Endothelial cell of umbilical vein (primary cell): ENCODE data around the gene SHOC2. TPM values are rescaled to one million over a fixed set of nuclear protein-coding genes. Genes with fewer than 3 reads are reported as not detected.

Source experiments
- BruUV-seq: library from RNA; stranded (reverse); fragments of 400-500 nt; replicated peaks from 2 replicates; lab custom pipeline; 2021; lab: Mats Ljungman, UMichigan
- CTCF ChIA-PET: fragments of 300-600, 350-600 bp; sonication (Branson Sonifier 250); formaldehyde crosslinking; loops from one replicate; lab custom pipeline; 2021; ENCODE audit warnings: antibody characterized with exemption, inconsistent platforms; lab: Charles Lee
- POLR2A ChIA-PET: fragments of 300-600, 350-600 bp; sonication (Branson Sonifier 250); formaldehyde crosslinking; loops from one replicate; lab custom pipeline; 2021; ENCODE audit warnings: antibody characterized with exemption, inconsistent platforms; lab: Charles Lee
- DNase-seq: peaks from one replicate; pipeline ENCODE4 v3.0.0-alpha.2; 2011; ENCODE audit warnings: low read depth, low spot score
- FAIRE-seq: peaks from 2 replicates; lab custom pipeline; 2011; peaks lifted over from hg19 to GRCh38; lab: Jason Lieb, UNC
- H2AFZ ChIP-seq: 2 replicates; pipeline ENCODE4 v1.6.0; 2012; ENCODE audit warnings: low read depth, low read length, control low read depth, inconsistent platforms
- H3K27ac ChIP-seq: 2 replicates; pipeline ENCODE4 v1.5.1; 2011; ENCODE audit warnings: low read depth, mild to moderate bottlenecking, control low read depth, low read length, moderate library complexity; ENCODE audit not compliant: insufficient read depth
- H3K27me3 ChIP-seq, 2 experiments: 2 replicates each; pipeline versions ENCODE4 v1.6.0 to v1.6.1; 2011; ENCODE audit warnings: low read length in 2 of 2, mixed read lengths in 1 of 2; ENCODE audit not compliant: control insufficient read depth in 2 of 2, insufficient read depth in 2 of 2
- H3K36me3 ChIP-seq, 2 experiments: 2 replicates in 1 of 2; 3 replicates in 1 of 2; pipeline ENCODE4 v1.5.1; 2011; ENCODE audit warnings: low read length in 2 of 2, mild to moderate bottlenecking in 1 of 2, moderate library complexity in 1 of 2; ENCODE audit not compliant: control insufficient read depth in 2 of 2, insufficient read depth in 2 of 2; ENCODE audit errors: extremely low read depth in 1 of 2
- H3K4me1 ChIP-seq: 3 replicates; pipeline ENCODE4 v1.5.1; 2011; ENCODE audit warnings: mild to moderate bottlenecking, low read length; ENCODE audit not compliant: control insufficient read depth, insufficient read depth; ENCODE audit errors: extremely low read depth
- H3K4me2 ChIP-seq: 2 replicates; pipeline ENCODE4 v1.6.1; 2011; ENCODE audit warnings: low read length, control low read depth, mixed read lengths; ENCODE audit not compliant: insufficient read depth
- H3K4me3 ChIP-seq, 3 experiments: fragments of 200-600 bp in 1 of 3; sonication (generic), shearing (Covaris generic) in 1 of 3; replicated peaks in 1 of 3; 2 replicates each; pipeline ENCODE4 v1.5.1; 2011 to 2016; ENCODE audit warnings: control low read depth in 3 of 3, low read length in 3 of 3, mild to moderate bottlenecking in 2 of 3, inconsistent platforms in 1 of 3, low read depth in 1 of 3, moderate library complexity in 1 of 3; ENCODE audit not compliant: insufficient read depth in 1 of 3
- H3K79me2 ChIP-seq: 2 replicates; pipeline ENCODE4 v1.6.0; 2012; ENCODE audit warnings: low read length, inconsistent platforms; ENCODE audit not compliant: control insufficient read depth, insufficient read depth
- H3K9ac ChIP-seq: replicated peaks from 2 replicates; pipeline ENCODE3; 2011; ENCODE audit warnings: low read length, control low read depth; ENCODE audit not compliant: insufficient read depth; ENCODE audit errors: extremely low read depth
- H3K9me1 ChIP-seq: replicated peaks from 3 replicates; pipeline ENCODE4 v1.6.0; 2011; ENCODE audit warnings: mild to moderate bottlenecking, low read length; ENCODE audit not compliant: control insufficient read depth, insufficient read depth; ENCODE audit errors: extremely low read depth
- H3K9me3 ChIP-seq: replicated peaks from 2 replicates; pipeline ENCODE4 v1.5.1; 2012; ENCODE audit warnings: low read length, inconsistent platforms; ENCODE audit not compliant: control insufficient read depth, insufficient read depth
- H4K20me1 ChIP-seq: replicated peaks from 2 replicates; pipeline ENCODE3; 2011; ENCODE audit warnings: mild to moderate bottlenecking, low read length; ENCODE audit not compliant: control insufficient read depth, insufficient read depth; ENCODE audit errors: extremely low read depth
- EZH2 ChIP-seq: IDR thresholded peaks from 2 replicates; pipeline ENCODE4 v1.6.1; 2012; ENCODE audit warnings: borderline replicate concordance, low read depth, mild to moderate bottlenecking, moderate library complexity, low read length, inconsistent platforms; ENCODE audit not compliant: severe bottlenecking
- FOS ChIP-seq: IDR thresholded peaks from 2 replicates; pipeline ENCODE4 v1.6.1; 2011; ENCODE audit warnings: mild to moderate bottlenecking, low read length, moderate library complexity, borderline replicate concordance; ENCODE audit not compliant: insufficient read depth
- GATA2 ChIP-seq: IDR thresholded peaks from 2 replicates; pipeline ENCODE4 v1.7.0; 2011; ENCODE audit warnings: low read depth, mild to moderate bottlenecking, moderate library complexity, mixed read lengths, low read length; ENCODE audit not compliant: insufficient read length, insufficient read depth
- JUN ChIP-seq: IDR thresholded peaks from 2 replicates; pipeline ENCODE4 v1.6.1; 2011; ENCODE audit warnings: borderline replicate concordance, low read depth; ENCODE audit not compliant: insufficient read length, insufficient read depth
- MYC ChIP-seq: IDR thresholded peaks from one replicate; pipeline ENCODE4 v1.6.1; 2011; ENCODE audit warnings: mild to moderate bottlenecking, low read depth, low read length
- POLR2A ChIP-seq: IDR thresholded peaks from 2 replicates; pipeline ENCODE4 v1.6.1; 2012; ENCODE audit warnings: low read depth, mild to moderate bottlenecking, control low read depth, low read length
- POLR2AphosphoS5 ChIP-seq: IDR thresholded peaks from 2 replicates; pipeline ENCODE4 v1.6.1; 2012; ENCODE audit warnings: low read depth, mild to moderate bottlenecking, control low read depth, low read length, moderate library complexity; ENCODE audit not compliant: insufficient read depth
- dilution Hi-C: fragments of 300-500 bp; cut with MboI; formaldehyde crosslinking; loops from one replicate; pipeline ENCODE4 v1.15.0; 2019; ENCODE audit warnings: low sequenced_read_pairs; ENCODE audit not compliant: extremely low pct_ligation_motif_present
- intact Hi-C: fragments of 100-400 bp; cut with micrococcal nuclease; formaldehyde crosslinking; loops from one replicate; pipeline ENCODE4 v1.10.0; 2022
- polyA plus RNA-seq, 4 experiments: library from polyadenylated mRNA; depleted of rRNA in 3 of 4; stranded (reverse) in 3 of 4; unstranded in 1 of 4; fragments of >200 nt; gene quantifications; 2 replicates each; pipeline versions ENCODE4 v1.2.1 to v1.2.3, GENCODE V29; 2011 to 2012; ENCODE audit warnings: missing spikeins in 1 of 4
- total RNA-seq: library from RNA; stranded (reverse); gene quantifications from 2 replicates; pipeline ENCODE4 v1.2.3, GENCODE V29; 2021
- TF ChIP-seq, protein P1 (sequence below): IDR thresholded peaks from 2 replicates; pipeline ENCODE4 v1.6.1; 2011; ENCODE audit not compliant: insufficient read depth, insufficient read length
- TF ChIP-seq, protein P2 (sequence below), 2 donors: IDR thresholded peaks; 1 replicate in 1 of 2; 2 replicates in 1 of 2; pipeline ENCODE4 v1.5.1; 2011; ENCODE audit warnings: low read length in 2 of 2, mild to moderate bottlenecking in 2 of 2, moderate library complexity in 2 of 2, control low read depth in 1 of 2, inconsistent platforms in 1 of 2, low read depth in 1 of 2; ENCODE audit not compliant: insufficient read depth in 1 of 2; ENCODE audit errors: extremely low read depth in 1 of 2

Gene SHOC2
- total and polyA plus RNA-seq, 2 donors (not counting 3 experiments of a cell fraction or from before 2014, with no cell fraction given) = 13.0 to 37.1 TPM

DNA sequence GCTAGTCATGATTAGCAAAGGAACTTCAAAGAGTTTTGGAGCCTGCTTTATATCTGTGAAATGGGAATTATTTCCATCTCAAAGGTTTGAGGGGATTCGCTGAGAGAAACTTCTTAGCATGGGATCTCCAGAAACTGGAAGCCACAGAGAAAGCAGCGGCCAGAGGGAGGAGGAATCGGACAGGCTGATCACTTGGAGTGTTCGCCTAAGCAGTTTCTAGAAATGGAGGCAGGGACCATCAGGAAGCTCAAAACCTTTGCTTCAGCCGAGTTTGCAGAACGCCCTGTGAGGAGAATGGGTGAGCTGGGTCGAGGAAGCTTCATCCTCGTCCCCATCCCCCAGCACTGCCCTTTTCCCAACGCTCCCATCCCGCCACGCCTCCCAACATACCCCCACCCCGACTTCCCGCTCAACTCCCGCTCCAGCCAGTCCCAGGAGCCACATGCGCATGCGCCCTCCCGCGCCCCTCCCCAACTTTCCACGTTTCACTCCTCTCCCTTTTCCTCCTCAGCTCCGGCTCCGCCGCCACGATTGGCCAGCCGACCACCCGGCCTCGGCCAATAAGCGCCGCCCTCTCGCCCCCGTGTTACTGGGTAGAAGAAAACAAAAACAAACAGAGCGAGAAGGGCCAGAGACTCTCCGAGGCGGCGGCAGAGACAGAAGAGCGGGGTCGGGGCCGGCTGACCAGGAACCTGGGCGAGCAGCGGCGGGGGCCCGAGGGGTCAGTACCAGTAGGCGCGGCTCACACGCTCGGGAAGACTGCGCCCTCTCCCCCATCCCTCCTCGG, 47.9 kb upstream of the SHOC2 start, which contains the start of gene PDCD4:
PDCD4 (plus strand) TSS at position 631 of the 787 bp plus-strand sequence. CDS start 4,100 bp downstream, outside the sequence.
- H3K4me2 ChIP-seq = peak within 1 kb of the TSS; percentile 99
- H3K4me1 ChIP-seq = peaks cover 21% of the 10 kb centered on the region
- TF ChIP-seq EZH2 = no peak
- no peak for TF ChIP-seq JUN
- no peak for TF ChIP-seq FOS
- TF ChIP-seq MYC = no peak
- TF ChIP-seq, protein P1, sequence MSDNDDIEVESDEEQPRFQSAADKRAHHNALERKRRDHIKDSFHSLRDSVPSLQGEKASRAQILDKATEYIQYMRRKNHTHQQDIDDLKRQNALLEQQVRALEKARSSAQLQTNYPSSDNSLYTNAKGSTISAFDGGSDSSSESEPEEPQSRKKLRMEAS = no peak
- TF ChIP-seq, protein P2, sequence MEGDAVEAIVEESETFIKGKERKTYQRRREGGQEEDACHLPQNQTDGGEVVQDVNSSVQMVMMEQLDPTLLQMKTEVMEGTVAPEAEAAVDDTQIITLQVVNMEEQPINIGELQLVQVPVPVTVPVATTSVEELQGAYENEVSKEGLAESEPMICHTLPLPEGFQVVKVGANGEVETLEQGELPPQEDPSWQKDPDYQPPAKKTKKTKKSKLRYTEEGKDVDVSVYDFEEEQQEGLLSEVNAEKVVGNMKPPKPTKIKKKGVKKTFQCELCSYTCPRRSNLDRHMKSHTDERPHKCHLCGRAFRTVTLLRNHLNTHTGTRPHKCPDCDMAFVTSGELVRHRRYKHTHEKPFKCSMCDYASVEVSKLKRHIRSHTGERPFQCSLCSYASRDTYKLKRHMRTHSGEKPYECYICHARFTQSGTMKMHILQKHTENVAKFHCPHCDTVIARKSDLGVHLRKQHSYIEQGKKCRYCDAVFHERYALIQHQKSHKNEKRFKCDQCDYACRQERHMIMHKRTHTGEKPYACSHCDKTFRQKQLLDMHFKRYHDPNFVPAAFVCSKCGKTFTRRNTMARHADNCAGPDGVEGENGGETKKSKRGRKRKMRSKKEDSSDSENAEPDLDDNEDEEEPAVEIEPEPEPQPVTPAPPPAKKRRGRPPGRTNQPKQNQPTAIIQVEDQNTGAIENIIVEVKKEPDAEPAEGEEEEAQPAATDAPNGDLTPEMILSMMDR (IDR thresholded peaks at IDR 0.05; ENCODE audit: extremely low read depth in 1 of 2, insufficient read depth in 1 of 2, low read depth in 1 of 2, low read length in 2 of 2) = no peak
- peak; percentile 80 for TF ChIP-seq POLR2A
- TF ChIP-seq POLR2AphosphoS5 = peak; percentile 62
- no peak for TF ChIP-seq GATA2
- H3K27me3 ChIP-seq = peaks cover 5 to 7% of the 10 kb centered on the region in 2 experiments
- H4K20me1 ChIP-seq = no peaks in the 10 kb centered on the region
- no peaks in the 10 kb centered on the region for H3K9me3 ChIP-seq
- intact Hi-C loops (loop anchor here (1.0 to 5.0 kb wide), 6 partner anchors 48 to 564 kb away; partner anchors contain the start of genes BBIP1 and SHOC2), dilution Hi-C loops (no loop called here)
- H3K9me1 ChIP-seq = no peaks in the 10 kb centered on the region
- H3K9ac ChIP-seq = peak within 1 kb of the TSS; percentile 81
- no peaks in the 10 kb centered on the region for H3K36me3 ChIP-seq
- FAIRE-seq = peak; percentile 85
- peak within 1 kb of the TSS; percentile 57 for H3K27ac ChIP-seq
- DNase-seq = peak; percentile 99
- CTCF ChIA-PET = interaction anchor here (0.6 to 1.3 kb wide), 11 partner anchors 11 to 130 kb away, joined by 3 to 8 read pairs (median 4); no protein-coding TSS in a partner anchor
- POLR2A ChIA-PET = interaction anchor here (0.6 to 1.0 kb wide), 5 partner anchors 47 to 196 kb away, joined by 3 to 8 read pairs (median 3); partner anchors contain the start of genes BBIP1 and SHOC2
- H3K4me3 ChIP-seq = peak within 1 kb of the TSS; percentile 55 to 96 (median 85)
- H3K79me2 ChIP-seq = no peaks in the 10 kb centered on the region
- TSS peak; percentile 74 for BruUV-seq
- H2AFZ ChIP-seq = peak within 1 kb of the TSS; percentile 98
